ENCODE measurements around the gene ILK.
A peak's percentile ranks its signal among the peaks of the same experiment; 100 is the strongest.

The ILK gene

GRCh38 chr11:6604790-6605189, 1.2 kb downstream of the ILK start:
- H3K36me3 Mint-ChIP-seq (ENCODE audit: insufficient read depth), result peaks cover 18% of the 10 kb centered on the region
- ATAC-seq (replicated peaks) (no peak), DNase-seq (no peak)
- H3K9me3 Mint-ChIP-seq, result no peaks in the 10 kb centered on the region
- no peak overlapping the region for H3K27ac Mint-ChIP-seq
- no peak overlapping the region for H3K4me3 Mint-ChIP-seq
- H3K4me1 Mint-ChIP-seq (ENCODE audit: low read depth in 2 of 2), result peaks cover 30 to 34% of the 10 kb centered on the region in 2 donors
- H3K27me3 Mint-ChIP-seq, result no peaks in the 10 kb centered on the region

- H3K9me3 Mint-ChIP-seq, result no peaks in the 10 kb centered on the region
- H3K4me1 Mint-ChIP-seq (ENCODE audit: low read depth in 2 of 2), result peaks cover 31 to 41% of the 10 kb centered on the region in 2 donors
- no peak overlapping the region for H3K4me3 Mint-ChIP-seq
- peak; percentile 16 for ATAC-seq (replicated peaks)
- no peak overlapping the region for H3K27ac Mint-ChIP-seq
- no peaks in the 10 kb centered on the region for H3K27me3 Mint-ChIP-seq
- peaks cover 32% of the 10 kb centered on the region for H3K36me3 Mint-ChIP-seq (ENCODE audit: insufficient read depth)
- DNase-seq, result peak; percentile 26 to 47 (median 42)
Observed at GRCh38 chr11:6606471-6607189, 3.1 kb downstream of the ILK start.

- Mint-ChIP-seq H3K9me3 (no peaks in the 10 kb centered on the region), H3K4me1 (ENCODE audit: low read depth in 2 of 2) (peaks cover 31 to 38% of the 10 kb centered on the region in 2 donors), H3K36me3 (ENCODE audit: insufficient read depth) (peaks cover 32% of the 10 kb centered on the region), H3K4me3 (no peak overlapping the region), H3K27ac (no peak overlapping the region), H3K27me3 (no peaks in the 10 kb centered on the region)
- ATAC-seq (replicated peaks), result no peak
- no peak for DNase-seq
Observed at GRCh38 chr11:6607190-6607795, 3.7 kb downstream of the ILK start.

- H3K4me1 Mint-ChIP-seq (ENCODE audit: low read depth in 2 of 2), result peaks cover 31 to 35% of the 10 kb centered on the region in 2 donors
- DNase-seq (peak in 1 of 3 experiments; percentile 0), ATAC-seq (replicated peaks) (no peak)
- H3K36me3 Mint-ChIP-seq (ENCODE audit: insufficient read depth), result peaks cover 32% of the 10 kb centered on the region
- no peaks in the 10 kb centered on the region for H3K9me3 Mint-ChIP-seq
- H3K4me3 Mint-ChIP-seq, result no peak overlapping the region
- H3K27ac Mint-ChIP-seq, result no peak overlapping the region
- H3K27me3 Mint-ChIP-seq, result no peaks in the 10 kb centered on the region
Observed at GRCh38 chr11:6608011-6608410, 4.4 kb downstream of the ILK start.

GRCh38 chr11:6608726-6609501, 5.3 kb downstream of the ILK start:
- peaks cover 31 to 35% of the 10 kb centered on the region in 2 donors for H3K4me1 Mint-ChIP-seq (ENCODE audit: low read depth in 2 of 2)
- no peak overlapping the region for H3K4me3 Mint-ChIP-seq
- no peaks in the 10 kb centered on the region for H3K9me3 Mint-ChIP-seq
- DNase-seq (no peak), ATAC-seq (replicated peaks) (no peak)
- H3K36me3 Mint-ChIP-seq (ENCODE audit: insufficient read depth), result peaks cover 32% of the 10 kb centered on the region
- no peaks in the 10 kb centered on the region for H3K27me3 Mint-ChIP-seq
- H3K27ac Mint-ChIP-seq, result peak overlapping the region in 1 of 2 donors; percentile 30

GRCh38 chr11:6609502-6610015, 6.0 kb downstream of the ILK start:
- Mint-ChIP-seq H3K27ac (peak overlapping the region in 1 of 2 donors; percentile 30), H3K9me3 (no peaks in the 10 kb centered on the region), H3K27me3 (no peaks in the 10 kb centered on the region), H3K4me1 (ENCODE audit: low read depth in 2 of 2) (peaks cover 31 to 35% of the 10 kb centered on the region in 2 donors), H3K4me3 (no peak overlapping the region), H3K36me3 (ENCODE audit: insufficient read depth) (peaks cover 32% of the 10 kb centered on the region)
- ATAC-seq (replicated peaks) (no peak), DNase-seq (no peak)

- Mint-ChIP-seq H3K9me3 (no peaks in the 10 kb centered on the region), H3K4me1 (ENCODE audit: low read depth in 2 of 2) (peaks cover 34 to 37% of the 10 kb centered on the region in 2 donors), H3K27ac (no peak overlapping the region), H3K36me3 (ENCODE audit: insufficient read depth) (peaks cover 33% of the 10 kb centered on the region), H3K27me3 (no peaks in the 10 kb centered on the region), H3K4me3 (no peak overlapping the region)
- DNase-seq, result no peak
- no peak for ATAC-seq (replicated peaks)
Observed at GRCh38 chr11:6610591-6610990, 7.0 kb downstream of the ILK start.

- peaks cover 40% of the 10 kb centered on the region for H3K36me3 Mint-ChIP-seq (ENCODE audit: insufficient read depth)
- no peaks in the 10 kb centered on the region for H3K9me3 Mint-ChIP-seq
- no peak overlapping the region for H3K27ac Mint-ChIP-seq
- ATAC-seq (replicated peaks) (peak; percentile 4), DNase-seq (peak in 2 of 3 experiments; percentile 18 to 28)
- no peaks in the 10 kb centered on the region for H3K27me3 Mint-ChIP-seq
- H3K4me3 Mint-ChIP-seq, result no peak overlapping the region
- H3K4me1 Mint-ChIP-seq (ENCODE audit: low read depth in 2 of 2), result peaks cover 34% of the 10 kb centered on the region in 2 donors
Observed at GRCh38 chr11:6611092-6611962, 7.8 kb downstream of the ILK start.

- ATAC-seq (replicated peaks) (no peak), DNase-seq (no peak)
- Mint-ChIP-seq H3K27me3 (no peaks in the 10 kb centered on the region), H3K36me3 (ENCODE audit: insufficient read depth) (peaks cover 38% of the 10 kb centered on the region), H3K27ac (no peak overlapping the region), H3K9me3 (no peaks in the 10 kb centered on the region), H3K4me3 (no peak overlapping the region), H3K4me1 (ENCODE audit: low read depth in 2 of 2) (peaks cover 33 to 35% of the 10 kb centered on the region in 2 donors)
Observed at GRCh38 chr11:6611963-6612212, 8.3 kb downstream of the ILK start.

- Mint-ChIP-seq H3K4me1 (ENCODE audit: low read depth in 2 of 2) (peaks cover 33 to 35% of the 10 kb centered on the region in 2 donors), H3K27me3 (no peaks in the 10 kb centered on the region), H3K27ac (no peak within 1 kb of the TSS), H3K4me3 (no peak within 1 kb of the TSS), H3K9me3 (no peaks in the 10 kb centered on the region), H3K36me3 (ENCODE audit: insufficient read depth) (peaks cover 38% of the 10 kb centered on the region)
- DNase-seq (peak; percentile 92 to 96 (median 95)), ATAC-seq (replicated peaks) (peak; percentile 85)
Observed at GRCh38 chr11:6612213-6613041, 8.9 kb downstream of the ILK start, which contains the start of gene TAF10. TSS of gene TAF10 (minus strand) at chr11:6612216. CDS start at chr11:6612189, 27 bp downstream.

GRCh38 chr11:6613496-6613895, 9.9 kb downstream of the ILK start:
- Mint-ChIP-seq H3K27me3 (no peaks in the 10 kb centered on the region), H3K9me3 (no peaks in the 10 kb centered on the region), H3K4me3 (no peak overlapping the region), H3K4me1 (ENCODE audit: low read depth in 2 of 2) (peaks cover 30 to 33% of the 10 kb centered on the region in 2 donors), H3K27ac (no peak overlapping the region), H3K36me3 (ENCODE audit: insufficient read depth) (peaks cover 42% of the 10 kb centered on the region)
- DNase-seq (no peak), ATAC-seq (replicated peaks) (no peak)

GRCh38 chr11:6614446-6614845, 10.9 kb downstream of the ILK start:
- Mint-ChIP-seq H3K4me1 (ENCODE audit: low read depth in 2 of 2) (peaks cover 25 to 29% of the 10 kb centered on the region in 2 donors), H3K27me3 (no peaks in the 10 kb centered on the region), H3K27ac (peak overlapping the region in 1 of 2 donors; percentile 49), H3K36me3 (ENCODE audit: insufficient read depth) (peaks cover 34% of the 10 kb centered on the region), H3K9me3 (no peaks in the 10 kb centered on the region), H3K4me3 (no peak overlapping the region)
- ATAC-seq (replicated peaks) (no peak), DNase-seq (no peak)
